HepG2 (cell line): ENCODE data around the gene TRIO. TPM values are rescaled to one million over a fixed set of nuclear protein-coding genes. Genes with fewer than 3 reads are reported as not detected.

Source experiments
- ATAC-seq: fragments of 200-7000 bp; cut with Tn5 transposase; 3 replicates; pipeline ENCODE4 v1.9.1; 2020; ENCODE audit warnings: mild to moderate bottlenecking, moderate library complexity
- BruUV-seq: library from RNA; stranded (reverse); fragments of 400-500 nt; replicated peaks from 2 replicates; lab custom pipeline; 2021; lab: Mats Ljungman, UMichigan
- CTCF ChIA-PET: fragments of 300-600 bp; formaldehyde crosslinking; extraction: SDS; loops from one replicate; lab custom pipeline; 2021; ENCODE audit warnings: low total read pairs, inconsistent platforms, low intra/inter-chr PET ratio; lab: Yijun Ruan, JAX
- POLR2A ChIA-PET: fragments of 350-600 bp; sonication (Branson Sonifier 250); formaldehyde crosslinking; loops from one replicate; lab custom pipeline; 2020; ENCODE audit warnings: antibody characterized with exemption, inconsistent platforms; lab: Yijun Ruan, JAX
- DNase-seq: peaks from one replicate; pipeline ENCODE4 v3.0.0-alpha.2; 2015; ENCODE audit warnings: low spot score
- FAIRE-seq: peaks from 3 replicates; lab custom pipeline; 2011; peaks lifted over from hg19 to GRCh38; lab: Jason Lieb, UNC
- H2AFZ ChIP-seq: one replicate; pipeline ENCODE4 v1.6.1; 2011; ENCODE audit warnings: low read length, inconsistent platforms
- H3K27ac ChIP-seq: fragments of 300-600 bp; 3 replicates; pipeline ENCODE4 v1.8.0; 2011; ENCODE audit warnings: mixed run types, mild to moderate bottlenecking, mixed read lengths, low read length, inconsistent platforms; ENCODE audit not compliant: insufficient read depth; ENCODE audit errors: extremely low read length
- H3K27me3 ChIP-seq, 2 experiments: fragments of 200-600 bp in 1 of 2; 2 replicates in 1 of 2; 3 replicates in 1 of 2; pipeline versions ENCODE4 v1.6.0 to v1.8.0; 2011; ENCODE audit warnings: low read length in 2 of 2, mild to moderate bottlenecking in 2 of 2, moderate library complexity in 2 of 2, inconsistent platforms in 1 of 2; ENCODE audit not compliant: insufficient read depth in 2 of 2, control insufficient read depth in 1 of 2
- H3K36me3 ChIP-seq, 2 experiments: fragments of 200-600 bp in 1 of 2; replicated peaks in 1 of 2; 2 replicates in 1 of 2; 3 replicates in 1 of 2; pipeline versions ENCODE4 v1.5.1 to v1.8.0; 2011; ENCODE audit warnings: low read length in 2 of 2, inconsistent platforms in 1 of 2; ENCODE audit not compliant: insufficient read depth in 2 of 2, control insufficient read depth in 1 of 2
- H3K4me1 ChIP-seq: 2 replicates; pipeline ENCODE4 v1.5.1; 2012; ENCODE audit warnings: low read length, inconsistent platforms; ENCODE audit not compliant: insufficient read depth
- H3K4me2 ChIP-seq: 2 replicates; pipeline ENCODE4 v1.6.0; 2011; ENCODE audit warnings: low read depth, low read length, inconsistent platforms
- H3K4me3 ChIP-seq, 3 experiments: fragments of 200-600 bp in 1 of 3; sonication (generic), shearing (Covaris generic) in 1 of 3; replicated peaks in 1 of 3; 2 replicates each; pipeline ENCODE4 v1.5.1; 2011 to 2016; ENCODE audit warnings: low read length in 3 of 3, inconsistent platforms in 2 of 3, low read depth in 2 of 3, mild to moderate bottlenecking in 2 of 3, control low read depth in 1 of 3, mixed read lengths in 1 of 3; ENCODE audit not compliant: insufficient read depth in 1 of 3
- H3K79me2 ChIP-seq: one replicate; pipeline ENCODE4 v1.6.1; 2011; ENCODE audit warnings: low read length, inconsistent platforms; ENCODE audit not compliant: insufficient read depth
- H3K9ac ChIP-seq: 2 replicates; pipeline ENCODE4 v1.6.0; 2011; ENCODE audit warnings: mild to moderate bottlenecking, low read depth, low read length, inconsistent platforms; ENCODE audit not compliant: insufficient read depth
- H3K9me3 ChIP-seq: 2 replicates; pipeline ENCODE4 v1.5.1; 2012; ENCODE audit warnings: mild to moderate bottlenecking, low read length
- H4K20me1 ChIP-seq: 2 replicates; pipeline ENCODE4 v1.6.0; 2011; ENCODE audit warnings: inconsistent platforms, mild to moderate bottlenecking, low read length, moderate library complexity; ENCODE audit not compliant: insufficient read depth
- AKNA ChIP-seq: sonication (generic); formaldehyde crosslinking; IDR thresholded peaks from 2 replicates; pipeline ENCODE4 v1.4.0; 2020; ENCODE audit warnings: missing genetic modification reagents, borderline replicate concordance
- ATF7-NPFF ChIP-seq: sonication (generic); formaldehyde crosslinking; IDR thresholded peaks from 2 replicates; pipeline ENCODE4 v1.8.1; 2023; ENCODE audit warnings: mild to moderate bottlenecking, low read depth, missing genetic modification reagents, moderate library complexity
- CENPT ChIP-seq: sonication (generic); formaldehyde crosslinking; IDR thresholded peaks from 2 replicates; pipeline ENCODE4 v1.8.0; 2022; ENCODE audit warnings: low read depth, mild to moderate bottlenecking, moderate library complexity, missing genetic modification reagents
- NAIF1 ChIP-seq: sonication (generic); formaldehyde crosslinking; IDR thresholded peaks from 2 replicates; pipeline ENCODE4 v1.5.0; 2020; ENCODE audit warnings: mild to moderate bottlenecking, missing genetic modification reagents, borderline replicate concordance
- NR2F6 ChIP-seq, 2 experiments: IDR thresholded peaks; 2 replicates each; pipeline ENCODE4 v1.6.1; 2016; ENCODE audit warnings: antibody characterized with exemption in 1 of 2, mild to moderate bottlenecking in 1 of 2
- ZBTB1 ChIP-seq: sonication (generic); formaldehyde crosslinking; IDR thresholded peaks from 2 replicates; pipeline ENCODE4 v1.4.0; 2020; ENCODE audit warnings: missing genetic modification reagents, borderline replicate concordance
- ZNF737 ChIP-seq: sonication (generic); formaldehyde crosslinking; IDR thresholded peaks from 2 replicates; pipeline ENCODE4 v1.5.0; 2020; ENCODE audit warnings: missing genetic modification reagents, mild to moderate bottlenecking, borderline replicate concordance
- WGBS: methylation state at CpG from one replicate; pipeline ENCODE4 v1.1.6; 2017; ENCODE audit warnings: low lambda C conversion rate; 5-methylcytosine and 5-hydroxymethylcytosine counted together
- in situ Hi-C: cut with HindIII; loops from 2 replicates; pipeline ENCODE4 v1.10.0; 2017; ENCODE audit warnings: low pct_unique_long_range_greater_than_20kb; ENCODE audit not compliant: extremely low pct_ligation_motif_present
- intact Hi-C: fragments of 100-400 bp; cut with micrococcal nuclease; formaldehyde crosslinking; loops from one replicate; pipeline ENCODE4 v1.10.0; 2022; ENCODE audit not compliant: unreplicated experiment
- polyA plus RNA-seq, 8 experiments: library from polyadenylated mRNA; depleted of rRNA in 3 of 8; stranded (reverse) in 7 of 8; unstranded in 1 of 8; fragments of >200 nt; fragmentation: Illumina TruSeq in 4 of 8; extraction: Trizol in 4 of 8; gene quantifications; 2 replicates each; pipeline versions ENCODE4 v1.2.1 to v1.2.3, GENCODE V29; 2011 to 2016; ENCODE audit warnings: low read depth in 4 of 8, missing spikeins in 1 of 8, mixed read lengths in 1 of 8; ENCODE audit not compliant: insufficient read depth in 1 of 8
- total RNA-seq, 5 experiments: library from RNA; depleted of rRNA; stranded (reverse); fragments of >200 nt; fragmentation: Illumina TruSeq; extraction: Trizol; gene quantifications; 2 replicates each; pipeline ENCODE4 v1.2.3, GENCODE V29; 2016; ENCODE audit warnings: low read depth in 1 of 5
- TF ChIP-seq, protein P1 (sequence below): sonication (generic); formaldehyde crosslinking; IDR thresholded peaks from 2 replicates; pipeline ENCODE4 v1.8.1; 2023; ENCODE audit warnings: mild to moderate bottlenecking, missing genetic modification reagents, borderline replicate concordance

Gene TRIO
- total and polyA plus RNA-seq, 2 of the 13 experiments (the other 11 are each of a cell fraction or from before 2014, with no cell fraction given) = 45.2 to 45.9 TPM

- peak overlapping the region; percentile 77 for H3K4me2 ChIP-seq
- no peak for ATAC-seq
- intact Hi-C loops = loop anchor here (2.0 to 10.0 kb wide), 2 partner anchors 52 to 672 kb away; no protein-coding TSS in a partner anchor
Measured at GRCh38 chr5:14213253-14213652, 70.1 kb downstream of the TRIO start.

More at GRCh38 chr5:14213253-14213652, 70.1 kb downstream of the TRIO start:
- FAIRE-seq = no peak
- CTCF ChIA-PET = no interaction called here
- no peak overlapping the region for H2AFZ ChIP-seq
- no peaks in the 10 kb centered on the region for H3K36me3 ChIP-seq
- peaks cover 92% of the 10 kb centered on the region for H3K79me2 ChIP-seq
- H3K4me1 ChIP-seq = peaks cover 96% of the 10 kb centered on the region
- H4K20me1 ChIP-seq = peaks cover 15% of the 10 kb centered on the region
- H3K9me3 ChIP-seq = no peaks in the 10 kb centered on the region
- DNase-seq = no peak
- TF ChIP-seq ATF7-NPFF = no peak
- 0 out of 2 replicates have a peak, but pooled peaks have one; percentile 14 for TF ChIP-seq NAIF1 (CRISPR knock-in tag)
- TF ChIP-seq ZBTB1 (CRISPR knock-in tag) = no peak
- TF ChIP-seq, protein P1, sequence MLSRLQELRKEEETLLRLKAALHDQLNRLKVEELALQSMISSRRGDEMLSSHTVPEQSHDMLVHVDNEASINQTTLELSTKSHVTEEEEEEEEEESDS = no peak
- TF ChIP-seq CENPT (CRISPR knock-in tag) = no peak
- peak; percentile 3; the same call in 1 of the 2 replicates for TF ChIP-seq NR2F6 (IDR thresholded peaks at IDR 0.05)
- no peak for TF ChIP-seq NR2F6 (CRISPR knock-in tag; IDR thresholded peaks at IDR 0.05)
- no peak for TF ChIP-seq ZNF737
- no peak for TF ChIP-seq AKNA (CRISPR knock-in tag)
- TF ChIP-seq, all 625 proteins: peak for 2
- in situ Hi-C loops = loop anchor here (5.0 kb wide), 1 partner anchor 46 kb away; no protein-coding TSS in a partner anchor
- Histone ChIP-seq H3K27me3 (no peaks in the 10 kb centered on the region), H3K9ac (peak overlapping the region; percentile 42; the same call in 1 of the 2 replicates), H3K4me3 (peak overlapping the region in 2 of 3 experiments; percentile 43 to 57; a peak in 3 of 6 replicates), H3K27ac (peak overlapping the region; percentile 71)
- WGBS = 28% methylated on average over 1 of the region's 1 CpG
- POLR2A ChIA-PET = interaction anchor here (1.0 to 1.2 kb wide), 3 partner anchors 45 to 69 kb away, joined by 3 to 6 read pairs (median 3); no protein-coding TSS in a partner anchor
- no TSS peak for BruUV-seq
